Measurements from ENCODE around the gene APBA1. TPM values are rescaled to one million over a fixed set of nuclear protein-coding genes. Genes with fewer than 3 reads are reported as not detected.

The APBA1 gene
- polyA plus RNA-seq, 1 experiment = 4.6 TPM

DNA sequence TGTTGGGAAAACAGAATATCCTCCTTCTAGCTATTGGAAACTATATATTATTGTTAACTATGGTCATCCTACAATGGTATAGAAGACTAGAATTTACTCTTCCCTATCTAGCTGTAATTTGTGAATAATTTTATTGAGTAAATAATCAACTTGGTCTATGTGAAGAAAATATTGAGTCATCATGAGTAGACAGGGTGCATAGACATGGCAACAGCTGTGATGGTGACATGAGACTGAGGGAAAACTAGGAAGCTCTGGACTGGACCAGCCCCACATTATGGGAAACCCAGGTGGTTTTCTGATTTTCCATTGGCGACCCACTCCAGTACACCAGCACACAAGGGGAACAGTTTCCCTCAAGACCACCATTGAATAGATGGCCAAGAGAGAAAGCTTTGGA lies 95.0 kb downstream of the APBA1 start:
- ChIA-PET POLR2A (no interaction called here), CTCF (no interaction called here)
- TF ChIP-seq, protein P1, sequence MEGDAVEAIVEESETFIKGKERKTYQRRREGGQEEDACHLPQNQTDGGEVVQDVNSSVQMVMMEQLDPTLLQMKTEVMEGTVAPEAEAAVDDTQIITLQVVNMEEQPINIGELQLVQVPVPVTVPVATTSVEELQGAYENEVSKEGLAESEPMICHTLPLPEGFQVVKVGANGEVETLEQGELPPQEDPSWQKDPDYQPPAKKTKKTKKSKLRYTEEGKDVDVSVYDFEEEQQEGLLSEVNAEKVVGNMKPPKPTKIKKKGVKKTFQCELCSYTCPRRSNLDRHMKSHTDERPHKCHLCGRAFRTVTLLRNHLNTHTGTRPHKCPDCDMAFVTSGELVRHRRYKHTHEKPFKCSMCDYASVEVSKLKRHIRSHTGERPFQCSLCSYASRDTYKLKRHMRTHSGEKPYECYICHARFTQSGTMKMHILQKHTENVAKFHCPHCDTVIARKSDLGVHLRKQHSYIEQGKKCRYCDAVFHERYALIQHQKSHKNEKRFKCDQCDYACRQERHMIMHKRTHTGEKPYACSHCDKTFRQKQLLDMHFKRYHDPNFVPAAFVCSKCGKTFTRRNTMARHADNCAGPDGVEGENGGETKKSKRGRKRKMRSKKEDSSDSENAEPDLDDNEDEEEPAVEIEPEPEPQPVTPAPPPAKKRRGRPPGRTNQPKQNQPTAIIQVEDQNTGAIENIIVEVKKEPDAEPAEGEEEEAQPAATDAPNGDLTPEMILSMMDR (IDR thresholded peaks at IDR 0.05; ENCODE audit: insufficient read depth, low read depth, low read length) = no peak
- H3K27me3 ChIP-seq (ENCODE audit: control insufficient read depth, insufficient read depth, low read length) = no peaks in the 10 kb centered on the region
- H3K36me3 ChIP-seq (ENCODE audit: control insufficient read depth, insufficient read depth, low read length) = no peaks in the 10 kb centered on the region
- no peak for DNase-seq (ENCODE audit: low read depth)
- H3K4me3 ChIP-seq (ENCODE audit: low read depth, low read length) = no peak overlapping the region

DNA sequence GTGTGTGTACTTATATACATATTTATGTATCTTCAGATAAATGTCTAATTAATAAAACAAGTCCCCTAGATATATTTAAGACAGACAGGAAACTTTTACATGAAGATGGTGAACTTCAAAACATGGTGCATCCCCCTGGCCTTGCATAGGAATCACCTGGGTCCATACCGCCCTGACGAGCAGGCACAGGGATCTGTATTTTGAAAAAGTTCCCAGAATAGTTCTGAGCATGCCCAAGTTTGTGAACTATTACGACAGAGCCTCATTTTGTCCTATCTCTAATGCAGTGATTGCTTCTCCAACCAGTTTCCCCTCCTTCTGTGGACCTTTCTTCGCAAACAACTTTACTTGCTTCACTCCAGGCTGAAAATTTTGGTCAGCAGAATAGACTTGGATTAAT lies 98.1 kb downstream of the APBA1 start:
- H3K36me3 ChIP-seq (ENCODE audit: control insufficient read depth, insufficient read depth, low read length) = no peaks in the 10 kb centered on the region
- H3K4me3 ChIP-seq (ENCODE audit: low read depth, low read length) = no peak overlapping the region
- POLR2A ChIA-PET = no interaction called here
- DNase-seq (ENCODE audit: low read depth) = no peak
- TF ChIP-seq, protein P1 (IDR thresholded peaks at IDR 0.05; ENCODE audit: insufficient read depth, low read depth, low read length) = no peak
- CTCF ChIA-PET = interaction anchor here (1.4 kb wide), 1 partner anchor 54 kb away, joined by 3 read pairs; no protein-coding TSS in a partner anchor
- H3K27me3 ChIP-seq (ENCODE audit: control insufficient read depth, insufficient read depth, low read length) = no peaks in the 10 kb centered on the region

DNA sequence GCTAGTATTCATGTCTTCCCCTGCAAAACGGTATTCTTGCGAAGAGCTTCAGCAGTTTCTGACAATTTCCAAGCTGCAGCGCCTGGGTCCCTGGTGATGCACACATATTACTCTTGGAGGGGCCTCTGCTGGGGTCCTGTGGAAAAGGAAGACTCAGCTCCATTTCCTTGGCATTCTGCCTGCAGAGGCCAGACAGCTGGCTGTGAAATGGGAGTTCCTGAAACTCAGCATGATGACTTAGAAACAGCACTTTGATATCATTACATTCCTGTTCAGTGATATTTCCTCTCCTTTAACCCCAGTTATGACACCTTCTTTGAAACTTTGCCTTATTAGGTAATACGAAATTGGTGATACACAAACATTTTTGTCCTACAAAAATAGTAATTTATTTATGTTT lies 98.5 kb downstream of the APBA1 start:
- H3K36me3 ChIP-seq (ENCODE audit: control insufficient read depth, insufficient read depth, low read length) = no peaks in the 10 kb centered on the region
- TF ChIP-seq, protein P1 (IDR thresholded peaks at IDR 0.05; ENCODE audit: insufficient read depth, low read depth, low read length) = no peak
- no peak for DNase-seq (ENCODE audit: low read depth)
- CTCF ChIA-PET = interaction anchor here (1.4 kb wide), 1 partner anchor 54 kb away, joined by 3 read pairs; no protein-coding TSS in a partner anchor
- H3K27me3 ChIP-seq (ENCODE audit: control insufficient read depth, insufficient read depth, low read length) = no peaks in the 10 kb centered on the region
- H3K4me3 ChIP-seq (ENCODE audit: low read depth, low read length) = no peak overlapping the region
- POLR2A ChIA-PET = no interaction called here

DNA sequence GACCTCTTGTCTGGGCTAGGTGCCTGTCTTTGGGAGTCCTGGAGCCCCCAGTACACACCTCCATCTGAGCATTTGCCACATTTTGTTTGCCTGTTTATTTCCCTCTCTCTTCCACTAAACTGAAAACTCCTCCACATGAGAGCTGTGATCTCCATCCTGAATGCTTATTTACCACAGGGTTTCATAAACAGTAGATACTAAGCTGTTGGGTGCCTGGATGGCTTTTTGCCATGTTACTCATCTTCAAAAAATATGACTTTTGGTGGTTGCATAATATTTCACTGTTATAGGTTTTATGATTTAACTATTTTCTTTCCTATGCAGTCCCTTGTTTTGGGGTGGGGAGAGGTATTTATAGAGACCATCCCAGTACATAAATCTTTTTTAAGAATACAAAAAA lies 99.6 kb downstream of the APBA1 start:
- no peak overlapping the region for H3K4me3 ChIP-seq (ENCODE audit: low read depth, low read length)
- no peaks in the 10 kb centered on the region for H3K36me3 ChIP-seq (ENCODE audit: control insufficient read depth, insufficient read depth, low read length)
- no peaks in the 10 kb centered on the region for H3K27me3 ChIP-seq (ENCODE audit: control insufficient read depth, insufficient read depth, low read length)
- TF ChIP-seq, protein P1 (IDR thresholded peaks at IDR 0.05; ENCODE audit: insufficient read depth, low read depth, low read length) = no peak
- ChIA-PET CTCF (interaction anchor here (1.1 to 2.0 kb wide), 3 partner anchors 41 to 101 kb away, joined by 3 to 6 read pairs (median 3); no protein-coding TSS in a partner anchor), POLR2A (no interaction called here)
- no peak for DNase-seq (ENCODE audit: low read depth)

DNA sequence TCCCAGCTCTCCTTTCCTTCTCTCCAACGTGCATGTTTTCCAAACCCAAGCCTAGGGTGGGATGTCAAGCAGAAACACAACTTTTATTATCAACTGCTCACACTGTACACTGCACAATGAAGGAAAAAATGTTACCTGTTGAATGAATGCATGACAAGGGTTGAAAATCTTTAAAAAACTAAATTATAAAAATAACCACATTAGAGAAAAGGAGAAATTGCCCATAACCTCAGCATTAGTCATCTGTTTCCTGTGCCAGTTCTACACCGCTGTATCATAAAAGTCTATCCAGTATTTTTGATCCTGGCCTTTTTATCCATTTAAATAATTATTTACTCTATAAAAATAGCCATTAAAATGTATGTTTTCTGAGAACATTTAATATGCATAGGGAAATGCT lies 101.1 kb downstream of the APBA1 start:
- Histone ChIP-seq H3K36me3 (ENCODE audit: control insufficient read depth, insufficient read depth, low read length) (no peaks in the 10 kb centered on the region), H3K4me3 (ENCODE audit: low read depth, low read length) (no peak overlapping the region), H3K27me3 (ENCODE audit: control insufficient read depth, insufficient read depth, low read length) (no peaks in the 10 kb centered on the region)
- DNase-seq (ENCODE audit: low read depth) = no peak
- TF ChIP-seq, protein P1 (IDR thresholded peaks at IDR 0.05; ENCODE audit: insufficient read depth, low read depth, low read length) = no peak
- CTCF ChIA-PET = interaction anchor here (1.0 kb wide), 1 partner anchor 11 kb away, joined by 3 read pairs; no protein-coding TSS in a partner anchor
- POLR2A ChIA-PET = no interaction called here

Data from BJ (cell line).